Measurements from ENCODE around the gene PER2. TPM values are rescaled to one million over a fixed set of nuclear protein-coding genes. Genes with fewer than 3 reads are reported as not detected.

Gene PER2
- total and polyA plus RNA-seq, 2 of the 4 experiments (the other 2 are of a cell fraction), result 1.7 to 3.2 TPM

GRCh38 chr2:238278626-238279323, 9.6 kb downstream of the PER2 start:
- no peak for ATAC-seq (ENCODE audit: low read depth)
- dilution Hi-C loops (cut with HindIII; ENCODE audit: low sequenced_read_pairs, unreplicated experiment) (no loop called here), intact Hi-C loops (cut with micrococcal nuclease) (no loop called here), in situ Hi-C loops (cut with MboI; ENCODE audit: low sequenced_read_pairs) (no loop called here)
- no peak overlapping the region for H3K4me2 ChIP-seq (ENCODE audit: low read depth, low read length)
- H2AK5ac ChIP-seq (ENCODE audit: low read depth, low read length), result no peak overlapping the region
- no peak overlapping the region for H2AFZ ChIP-seq (replicated peaks; ENCODE audit: low read length, poor library complexity)
- ChIA-PET POLR2A (ENCODE audit: unreplicated experiment) (no interaction called here), CTCF (interaction anchor here (1.0 kb wide), 1 partner anchor 16 kb away, joined by 3 read pairs; no protein-coding TSS in a partner anchor)
- no peaks in the 10 kb centered on the region for H3K27me3 ChIP-seq (ENCODE audit: control insufficient read depth, insufficient read depth, low read length)
- H4K5ac ChIP-seq (ENCODE audit: low read depth, low read length), result no peak overlapping the region
- no peak overlapping the region for H3K4ac ChIP-seq (ENCODE audit: low read depth, low read length)
- no peaks in the 10 kb centered on the region for H4K20me1 ChIP-seq (ENCODE audit: insufficient read depth, low read length)
- no peak overlapping the region for H3K27ac ChIP-seq (ENCODE audit: insufficient read depth, low read length)
- no peak overlapping the region for H2BK20ac ChIP-seq (ENCODE audit: low read depth, low read length)
- TF ChIP-seq NFE2L2 (IDR thresholded peaks at IDR 0.05; ENCODE audit: low read depth, low read length) (no peak), POLR2A (IDR thresholded peaks at IDR 0.05; ENCODE audit: low read depth, low read length) (no peak), MXI1 (IDR thresholded peaks at IDR 0.05; ENCODE audit: borderline replicate concordance, low read depth, low read length) (no peak)
- H2BK5ac ChIP-seq (ENCODE audit: low read depth, low read length, poor library complexity, severe bottlenecking), result no peak overlapping the region
- BruUV-seq (replicated peaks), result no TSS peak
- 57% methylated on average over 5 of the region's 9 CpGs; no CpG with 5 or more reads in 1 of the 2 experiments for WGBS, 2 experiments (ENCODE audit: extremely low coverage in 2 of 2, insufficient read length in 1 of 2)
- no peak overlapping the region for H4K8ac ChIP-seq (ENCODE audit: low read depth in 2 of 2, low read length in 2 of 2)
- H3K36me3 ChIP-seq (ENCODE audit: control insufficient read depth, insufficient read depth, low read length), result peaks cover 16% of the 10 kb centered on the region
- H3K4me1 ChIP-seq (ENCODE audit: control insufficient read depth, insufficient read depth, low read length), result no peaks in the 10 kb centered on the region
- no peak overlapping the region for H2BK120ac ChIP-seq (ENCODE audit: low read depth, low read length)
- no peak overlapping the region for H3K23ac ChIP-seq (ENCODE audit: low read depth, low read length)
- DNase-seq, result no peak
- H3K56ac ChIP-seq (ENCODE audit: extremely low read depth, insufficient read depth, low read length), result no peak overlapping the region
- H3K79me1 ChIP-seq (ENCODE audit: low read depth in 1 of 2, low read length in 2 of 2), result peaks cover 6 to 28% of the 10 kb centered on the region in 2 experiments
- no peak overlapping the region for H3K14ac ChIP-seq (replicated peaks; ENCODE audit: low read depth, low read length)
- no peak overlapping the region for H4K91ac ChIP-seq (ENCODE audit: insufficient read depth, low read depth, low read length)
- H3K9me3 ChIP-seq (ENCODE audit: control insufficient read depth, insufficient read depth, low read length), result no peaks in the 10 kb centered on the region
- H3K18ac ChIP-seq (ENCODE audit: low read depth, low read length), result no peak overlapping the region
- H3K9me1 ChIP-seq (ENCODE audit: insufficient read depth, low read length), result no peaks in the 10 kb centered on the region; the same call in 1 of the 2 replicates
- no peak overlapping the region for H3K9ac ChIP-seq (ENCODE audit: low read depth, low read length)
- H2BK15ac ChIP-seq (ENCODE audit: low read depth, low read length), result no peak overlapping the region
- no peak overlapping the region for H2AK9ac ChIP-seq (replicated peaks; ENCODE audit: low read depth, low read length, poor library complexity)
- no peak overlapping the region for H3K4me3 ChIP-seq (ENCODE audit: insufficient read depth, low read depth, low read length)

Measured in IMR-90 (cell line).